ENCODE data around the gene COL6A2.
"Not testable (repeated sequence)": the region's sequence is repeated elsewhere in the genome, so short reads cannot be mapped to it uniquely, and the experiment has no call there.

COL6A2 gene

DNA sequence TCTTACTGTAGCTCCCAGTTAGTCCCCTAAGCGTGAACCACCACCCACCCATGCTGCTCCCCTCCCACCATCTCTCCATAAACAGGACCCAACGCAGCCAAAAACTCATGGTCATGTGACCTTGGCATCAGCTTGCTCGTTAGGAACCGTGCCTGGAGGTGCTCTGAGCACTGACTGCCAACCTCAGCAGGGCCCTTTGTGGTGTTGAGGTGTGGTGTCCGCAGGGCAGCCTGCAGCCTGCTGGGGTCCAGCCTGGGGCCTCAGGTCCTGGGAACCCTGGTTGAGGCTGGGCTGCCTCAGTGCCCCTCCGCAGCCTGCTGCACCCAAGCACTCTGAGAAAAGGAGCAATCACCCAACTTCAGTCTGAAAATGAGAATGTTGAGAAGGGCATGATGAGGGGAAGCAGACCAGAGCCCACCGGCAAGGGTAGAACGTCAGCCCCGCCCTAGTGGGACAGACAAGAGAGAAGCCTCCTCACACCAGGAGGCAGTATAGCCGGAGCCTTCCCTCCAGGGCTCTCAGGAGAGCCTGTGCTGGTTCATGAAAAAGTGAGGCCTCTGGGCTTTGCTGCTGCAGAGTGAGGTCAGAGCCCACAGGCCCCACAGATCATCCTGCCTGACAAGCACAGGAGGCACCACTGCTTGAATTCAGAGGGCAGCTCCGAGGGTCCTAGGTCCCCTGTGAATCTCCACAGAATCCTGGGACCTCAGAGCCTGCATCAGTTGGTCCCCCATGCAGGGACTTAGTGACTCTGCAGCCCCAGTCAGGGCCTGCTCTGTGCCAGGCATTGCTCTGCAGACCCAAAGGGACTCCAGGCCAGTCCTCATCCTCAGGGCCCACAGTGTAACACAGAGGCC, 4.9 kb upstream of the COL6A2 start:
- no peak for DNase-seq (ENCODE audit: extremely low read depth in 1 of 2, low read depth in 1 of 2)

DNA sequence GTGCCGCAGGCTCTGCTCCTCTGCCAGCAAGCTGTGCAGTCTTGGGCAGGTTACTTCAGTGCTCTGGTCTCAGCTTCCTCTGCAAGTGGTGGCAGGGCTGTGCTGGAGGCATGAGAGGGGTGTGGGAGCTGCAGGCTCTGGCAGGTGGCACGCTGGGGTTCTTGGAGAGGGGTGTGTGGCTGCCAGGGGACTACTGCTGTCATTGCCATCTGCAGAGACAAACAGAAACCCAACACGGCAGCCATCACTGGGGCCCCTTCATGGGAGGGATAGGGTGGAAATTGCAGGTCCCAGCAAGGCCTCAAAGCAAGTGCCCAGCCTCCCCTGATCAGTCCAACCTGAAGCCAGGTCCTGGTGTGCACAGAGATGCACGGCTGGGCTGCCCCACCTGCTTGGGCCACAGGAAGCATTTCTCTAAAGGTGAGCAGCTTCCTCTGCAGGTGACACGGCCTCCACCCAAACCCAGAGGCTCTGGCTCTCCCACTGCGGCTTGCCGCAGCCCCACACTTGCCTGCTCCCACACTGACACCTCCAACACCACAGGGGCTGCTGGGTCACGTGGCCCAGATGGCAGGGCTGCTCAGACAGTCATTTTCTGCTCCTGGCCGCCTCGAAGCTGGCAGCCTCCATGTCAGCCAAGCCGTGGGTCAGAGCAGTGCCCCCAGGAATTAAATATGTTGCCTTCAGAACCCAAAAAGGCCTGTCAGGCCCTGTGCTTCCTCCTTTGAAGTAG, 4.1 kb upstream of the COL6A2 start:
- no peak for DNase-seq (ENCODE audit: extremely low read depth in 1 of 2, low read depth in 1 of 2)

DNA sequence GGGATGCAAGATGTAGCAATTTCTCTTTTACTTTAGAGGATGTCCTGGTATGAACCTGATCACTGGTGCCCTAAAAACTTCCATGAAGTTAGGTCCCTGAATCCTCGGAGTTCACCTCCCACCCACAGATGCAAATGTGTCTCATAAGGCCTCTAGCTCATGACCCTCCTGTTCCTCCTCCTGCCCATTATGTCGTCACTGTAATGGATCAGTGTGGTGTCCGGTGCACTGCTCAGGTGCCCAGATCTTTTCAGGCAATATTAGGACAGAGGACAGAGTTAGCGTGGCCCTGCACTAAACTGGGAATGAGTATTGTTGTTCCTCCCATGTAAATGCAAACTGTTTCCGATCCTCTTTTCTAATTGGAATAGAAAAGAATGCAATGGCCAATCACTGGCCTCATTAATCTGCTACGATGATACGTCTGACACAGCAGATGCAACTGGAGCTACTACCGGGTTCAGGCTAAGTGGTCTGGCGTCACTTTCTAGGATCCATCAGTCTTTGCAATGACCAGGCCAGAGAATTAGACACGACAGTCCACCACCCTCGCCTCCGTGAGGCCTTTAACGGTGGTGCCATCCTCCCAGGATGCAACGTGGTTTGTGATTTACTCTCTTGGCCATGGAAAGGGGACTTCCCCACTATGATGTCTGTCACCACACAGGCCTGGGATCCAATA, 3.4 kb upstream of the COL6A2 start:
- no peak for DNase-seq (ENCODE audit: extremely low read depth in 1 of 2, low read depth in 1 of 2)

DNA sequence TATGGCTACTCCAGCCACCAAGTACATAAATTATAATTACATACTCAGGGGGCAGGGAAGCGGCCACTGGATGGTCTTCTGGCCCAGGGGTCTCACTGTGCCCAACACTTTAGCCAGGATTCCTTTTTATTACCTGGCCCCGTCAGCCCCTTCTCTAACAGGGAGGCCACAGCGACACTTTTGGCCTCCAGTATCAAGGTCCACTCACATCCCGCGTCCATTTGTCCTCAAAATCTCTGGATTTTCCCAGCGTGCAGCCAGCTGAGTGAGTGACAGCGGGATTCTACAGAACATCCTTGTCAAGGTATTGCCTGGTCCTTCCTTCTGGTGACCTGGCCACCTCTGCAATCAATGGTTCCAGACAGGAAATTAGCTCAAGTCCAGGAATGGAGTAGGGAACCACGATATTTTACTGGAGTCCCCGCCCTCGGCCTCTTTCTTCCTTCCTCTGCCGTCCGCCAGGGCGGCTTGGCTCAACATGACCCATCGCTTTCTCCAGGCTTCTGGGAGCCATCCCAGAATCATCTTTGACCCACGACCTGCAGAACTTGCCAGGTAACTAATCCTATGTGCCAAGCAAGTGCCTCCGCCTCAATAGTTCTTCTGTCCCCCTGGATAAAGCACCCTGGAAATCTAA, 2.7 kb upstream of the COL6A2 start:
- no peak for DNase-seq (ENCODE audit: extremely low read depth in 1 of 2, low read depth in 1 of 2)

DNA sequence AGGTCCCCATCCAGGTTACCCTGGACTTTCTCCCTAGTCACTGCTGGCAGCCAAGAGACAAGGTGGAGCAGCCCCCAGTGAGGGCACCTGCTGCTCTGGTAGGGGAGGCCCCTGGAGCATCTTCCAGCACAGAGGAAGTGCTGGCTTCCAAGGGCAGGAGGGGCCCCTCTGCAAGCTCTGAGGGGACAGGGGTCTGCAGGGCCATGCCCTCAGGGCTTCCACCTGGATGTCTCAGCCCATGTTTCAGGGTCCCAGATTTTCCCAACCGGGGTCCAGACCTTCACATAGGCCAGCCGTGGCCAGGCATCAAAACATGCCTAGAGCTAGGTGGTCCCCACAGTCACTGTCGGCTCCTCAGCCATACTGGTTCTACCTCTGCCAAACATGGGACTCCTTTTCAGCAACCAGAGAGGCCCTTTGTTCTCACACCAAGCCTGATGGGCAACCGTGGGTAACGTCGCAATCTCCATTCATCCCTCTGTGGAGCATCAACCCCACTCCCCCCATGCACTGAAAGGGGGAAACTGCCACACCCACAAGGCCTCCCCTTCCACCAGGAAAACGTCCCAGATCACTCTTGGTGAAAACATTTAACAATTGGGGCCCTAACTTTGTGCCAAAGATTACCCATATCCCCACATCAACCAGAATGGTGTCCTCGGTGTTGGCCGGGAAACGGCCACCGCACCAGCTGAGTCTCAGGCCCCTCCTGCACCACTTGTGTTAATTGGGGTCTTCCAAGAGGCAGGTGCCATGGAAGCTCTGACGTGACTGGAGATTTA, 1.9 kb upstream of the COL6A2 start:
- DNase-seq (ENCODE audit: extremely low read depth in 1 of 2, low read depth in 1 of 2) = no peak

DNA sequence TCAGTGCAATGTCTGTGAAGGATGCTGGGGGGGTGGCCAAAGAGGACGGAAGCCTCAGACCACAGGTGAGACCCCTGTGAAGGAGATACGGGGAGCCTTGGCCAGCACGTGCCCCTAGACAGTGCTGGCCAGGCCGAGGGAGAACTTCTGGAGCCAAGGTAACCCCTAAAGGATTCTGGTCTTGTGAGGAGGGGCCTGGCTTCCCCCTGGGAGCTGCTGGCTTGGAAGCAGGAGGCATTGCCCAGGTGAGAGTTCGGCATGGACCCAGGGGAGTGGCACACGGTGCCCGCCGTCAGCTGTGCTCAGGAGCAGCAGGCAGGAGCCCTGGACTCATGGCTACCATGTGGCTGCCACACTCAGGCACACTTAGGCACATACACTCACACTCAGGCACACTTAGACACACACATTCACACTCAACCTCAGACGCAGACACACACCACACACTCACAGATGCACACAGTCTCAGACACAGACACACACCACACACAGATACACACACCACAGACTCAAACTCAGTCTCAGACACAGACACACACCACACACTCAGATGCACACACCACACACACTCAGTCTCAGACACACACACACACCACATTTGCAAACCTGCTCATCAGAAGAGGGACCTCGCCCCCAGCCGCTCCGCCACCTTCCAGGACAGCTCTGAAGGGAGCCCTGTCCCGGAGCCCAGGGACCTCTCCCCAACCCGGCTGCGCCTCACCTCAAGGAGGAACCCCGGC, 1.1 kb upstream of the COL6A2 start:
- DNase-seq (ENCODE audit: extremely low read depth in 1 of 2, low read depth in 1 of 2) = no peak

DNA sequence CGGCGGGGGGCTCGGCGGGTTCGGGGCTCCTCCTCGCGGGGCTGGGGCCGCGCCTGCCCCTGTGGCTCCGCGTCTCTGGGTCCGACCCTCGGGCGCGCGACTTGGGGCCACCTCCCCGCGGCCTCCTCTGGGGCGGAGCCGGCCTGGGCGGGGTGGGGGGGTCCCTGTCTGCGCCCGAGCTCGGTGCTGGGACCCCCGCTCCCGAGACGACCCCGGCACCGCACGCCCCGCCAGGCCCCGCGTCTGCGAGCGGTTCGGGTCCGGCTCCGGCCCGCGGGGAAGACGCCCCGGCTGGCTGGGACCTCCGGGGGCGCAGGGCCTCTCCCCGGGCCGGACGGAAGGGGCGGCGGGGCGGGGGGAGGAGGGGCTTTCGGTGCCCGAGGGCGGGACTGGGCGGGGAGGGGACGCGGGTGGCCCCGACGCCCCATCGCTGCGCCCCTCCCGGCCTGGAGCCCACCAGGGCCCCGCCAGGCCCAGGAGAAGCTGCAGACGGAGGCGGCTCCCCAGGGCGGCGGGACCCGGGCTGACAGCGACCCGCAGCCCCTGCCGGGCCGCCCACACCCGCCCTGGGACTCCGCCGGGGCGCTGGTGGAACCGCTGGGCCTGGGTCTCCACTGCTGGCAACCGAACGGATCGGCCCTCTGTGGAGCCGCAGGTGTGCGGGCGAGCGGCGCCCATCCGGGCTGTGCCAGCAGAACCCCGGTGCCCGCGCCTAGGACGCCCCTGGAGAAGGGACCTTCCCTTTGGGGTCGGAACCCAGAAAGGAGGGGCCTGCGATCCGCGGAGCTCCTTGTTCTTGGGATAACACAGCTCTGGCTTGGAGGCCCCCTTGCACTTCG, 610 bp downstream of the COL6A2 start:
- DNase-seq (ENCODE audit: extremely low read depth in 1 of 2, low read depth in 1 of 2) = no peak

DNA sequence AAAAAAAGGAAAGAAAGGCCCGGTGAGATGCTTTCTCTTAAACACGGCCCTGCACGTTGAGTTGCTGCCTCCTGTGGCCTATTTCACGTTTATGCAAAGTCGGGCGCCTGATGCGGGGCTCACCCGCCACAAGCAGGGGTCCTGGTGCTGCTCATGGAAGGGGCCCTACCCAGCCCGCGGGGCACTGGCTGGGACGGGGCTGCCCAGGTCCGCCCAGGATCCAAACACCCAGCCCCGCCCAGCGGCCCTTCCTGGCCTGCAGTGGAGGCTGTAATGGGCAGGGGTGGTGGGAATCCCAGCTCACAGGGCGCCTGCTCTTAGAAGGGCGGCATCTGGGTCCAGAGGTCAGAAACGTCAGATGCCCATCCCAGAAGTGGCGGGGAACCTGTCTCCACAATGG, 1.6 kb downstream of the COL6A2 start:
- no peak for DNase-seq (ENCODE audit: extremely low read depth in 1 of 2, low read depth in 1 of 2)

DNA sequence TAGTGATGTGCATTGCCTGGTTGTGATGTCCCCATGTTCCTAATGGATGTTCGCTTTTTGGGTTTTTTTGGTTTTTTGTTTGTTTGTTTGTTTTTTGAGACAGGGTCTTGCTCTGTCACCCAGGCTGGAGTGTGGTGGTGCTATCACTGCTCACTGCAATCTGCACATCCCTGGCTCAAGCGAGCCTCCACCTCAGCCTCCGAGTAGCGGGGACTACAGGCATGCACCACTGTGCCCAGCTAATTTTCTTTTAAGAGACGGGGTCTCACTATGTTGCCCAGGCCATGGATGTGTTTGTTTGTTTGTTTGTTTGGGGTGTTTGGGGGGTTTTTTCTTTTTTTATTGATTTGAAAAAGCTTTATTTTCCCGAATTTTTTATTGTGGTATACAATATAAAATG, 2.1 kb downstream of the COL6A2 start:
- no peak for DNase-seq (ENCODE audit: extremely low read depth in 1 of 2, low read depth in 1 of 2)

DNA sequence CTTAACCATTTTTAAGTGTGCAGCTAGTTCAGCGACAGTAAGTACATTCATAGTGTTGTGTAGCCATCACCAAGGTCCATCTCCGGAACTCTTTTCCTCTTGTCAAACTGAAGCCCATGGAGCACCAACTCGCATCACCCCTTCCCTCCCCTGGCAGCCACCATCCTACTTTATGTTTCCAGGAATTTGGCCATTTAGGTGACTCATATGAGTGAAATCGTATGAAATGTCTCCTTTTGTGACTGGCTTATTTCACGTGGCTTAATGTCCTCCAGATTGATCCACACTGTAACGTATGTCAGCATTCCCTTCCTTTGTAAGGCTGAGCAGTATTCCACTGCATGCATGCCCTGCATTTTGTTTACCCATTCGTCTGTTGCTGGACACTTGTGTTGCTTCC, 2.5 kb downstream of the COL6A2 start:
- DNase-seq (ENCODE audit: extremely low read depth in 1 of 2, low read depth in 1 of 2) = no peak

DNA sequence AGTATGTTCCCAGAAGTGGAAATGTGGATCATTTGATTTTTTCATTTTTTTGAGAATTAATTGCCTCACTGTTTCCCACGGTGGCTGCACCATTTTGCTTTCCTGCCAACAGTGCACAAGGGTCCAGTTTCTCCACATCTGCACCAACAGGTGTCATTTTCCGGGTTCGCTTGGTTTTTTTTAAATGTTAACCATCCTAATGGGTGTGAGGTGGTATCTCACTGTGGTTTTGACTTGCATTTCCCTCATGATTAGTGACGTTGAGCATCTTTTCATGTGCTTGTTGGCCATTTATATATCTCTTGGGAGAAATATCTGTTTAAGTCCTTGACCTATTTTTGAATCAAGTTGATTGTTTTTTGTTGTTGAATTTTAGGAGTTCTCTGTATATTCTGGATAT, 3.0 kb downstream of the COL6A2 start:
- DNase-seq (ENCODE audit: extremely low read depth in 1 of 2, low read depth in 1 of 2) = no peak

DNA sequence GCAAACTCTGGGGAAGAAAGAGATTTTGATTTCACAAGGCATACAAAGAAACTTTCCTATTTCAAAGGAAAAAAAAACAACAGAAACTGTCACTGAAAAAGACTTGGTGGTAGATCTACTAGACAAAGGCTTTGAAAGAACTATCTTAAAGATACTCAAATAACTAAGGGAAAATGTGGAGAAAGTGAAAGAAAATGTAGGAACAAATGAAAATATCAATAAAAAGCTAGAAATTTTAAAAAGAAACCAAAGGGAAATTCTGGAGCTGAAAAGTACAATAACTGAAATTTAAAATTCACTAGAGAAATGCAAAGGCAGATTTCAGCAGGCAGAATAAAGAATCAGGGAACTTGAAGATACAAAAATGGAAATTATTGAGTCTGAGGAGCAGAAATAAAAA, 6.2 kb downstream of the COL6A2 start:
- DNase-seq (ENCODE audit: extremely low read depth in 1 of 2, low read depth in 1 of 2) = no peak

DNA sequence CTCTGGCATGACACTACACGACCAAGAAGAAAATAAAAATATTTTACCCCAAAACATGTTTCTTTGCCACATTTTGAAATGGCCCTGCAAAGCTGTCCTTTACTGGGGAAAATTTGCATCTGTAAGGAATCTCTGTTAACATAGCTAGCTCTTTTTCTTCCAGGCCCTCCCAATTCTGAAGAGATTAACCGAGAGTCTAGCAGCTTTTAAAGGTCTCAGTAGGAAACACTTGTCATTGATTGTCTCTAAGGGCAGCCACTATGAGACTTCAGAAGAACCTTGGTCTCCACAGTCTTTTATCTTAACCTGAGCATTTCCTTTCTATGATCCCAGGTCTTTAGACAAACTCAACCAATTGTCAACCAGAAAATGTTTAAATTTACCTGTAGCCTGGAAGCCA, 9.5 kb downstream of the COL6A2 start:
- not testable (repeated sequence) for DNase-seq (ENCODE audit: extremely low read depth in 1 of 2, low read depth in 1 of 2)

DNA sequence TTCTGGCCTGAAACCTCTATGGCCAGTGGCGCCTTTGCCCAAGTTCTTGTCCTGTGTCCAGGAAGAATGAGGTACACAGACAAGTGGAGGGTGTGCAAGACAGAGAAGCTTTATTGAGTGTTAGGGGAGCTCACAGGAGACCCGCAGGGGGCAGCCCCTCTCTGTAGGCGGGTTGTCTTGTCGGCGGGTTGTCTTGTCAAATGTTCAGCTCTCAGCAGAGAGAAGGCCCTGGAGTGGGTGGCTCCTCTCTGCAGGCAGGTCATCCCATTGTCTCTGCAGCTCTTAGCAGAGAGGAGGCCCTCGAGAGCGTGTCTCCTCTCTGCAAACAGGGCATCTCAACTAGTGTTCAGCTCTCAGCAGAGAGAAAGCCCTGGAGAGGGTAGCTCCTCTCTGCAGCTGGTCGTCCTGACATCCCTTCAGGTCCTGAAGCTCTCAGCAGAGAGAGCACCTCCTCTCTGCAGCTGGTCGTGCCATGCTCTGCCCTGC, 11.0 kb downstream of the COL6A2 start:
- DNase-seq (ENCODE audit: extremely low read depth in 1 of 2, low read depth in 1 of 2) = no peak

DNA sequence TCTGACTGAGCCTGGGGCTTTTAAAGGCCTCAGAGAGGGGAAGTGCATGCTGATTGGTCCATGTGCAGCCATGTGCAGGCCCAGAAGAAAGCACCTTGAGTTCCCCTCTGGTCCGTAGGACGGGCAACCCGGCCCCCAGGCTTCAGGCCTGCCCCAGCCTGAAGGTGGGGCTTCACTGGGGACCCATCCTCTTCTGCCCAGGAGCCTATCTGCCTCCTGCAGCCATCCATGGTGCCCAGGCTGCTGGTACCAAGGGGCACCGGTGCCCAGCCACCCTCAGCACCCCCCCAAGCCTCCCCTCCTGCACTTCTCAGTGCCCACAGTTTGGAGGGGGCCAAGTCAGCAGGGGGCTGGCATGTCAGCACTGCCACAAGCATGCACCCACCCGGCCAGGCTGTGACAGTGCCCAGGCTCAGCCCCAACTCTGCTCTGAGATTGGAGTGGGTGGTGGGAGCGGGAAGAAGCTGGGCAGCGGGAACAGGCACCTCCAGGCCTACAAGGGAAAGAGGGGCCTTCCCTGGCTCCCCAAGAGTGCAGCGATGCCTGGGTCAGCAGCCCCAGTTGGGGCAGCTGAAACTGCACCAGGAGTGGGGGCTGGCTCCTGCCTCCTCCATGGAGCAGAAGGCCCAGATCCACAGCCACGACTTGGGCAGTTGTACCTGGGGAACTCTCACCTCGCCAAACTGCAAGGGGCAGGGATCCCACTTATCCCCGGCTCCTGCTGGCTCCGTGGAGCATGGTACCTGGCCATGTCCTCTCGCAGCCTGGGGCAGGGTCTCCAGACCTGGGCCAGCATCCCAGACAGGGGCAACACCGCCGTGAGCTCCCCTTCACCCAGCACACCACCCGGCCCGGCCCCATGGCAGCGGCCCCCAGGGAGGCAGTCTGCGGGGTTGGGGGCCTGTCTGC, 11.7 kb downstream of the COL6A2 start:
- DNase-seq (ENCODE audit: extremely low read depth in 1 of 2, low read depth in 1 of 2) = no peak

DNA sequence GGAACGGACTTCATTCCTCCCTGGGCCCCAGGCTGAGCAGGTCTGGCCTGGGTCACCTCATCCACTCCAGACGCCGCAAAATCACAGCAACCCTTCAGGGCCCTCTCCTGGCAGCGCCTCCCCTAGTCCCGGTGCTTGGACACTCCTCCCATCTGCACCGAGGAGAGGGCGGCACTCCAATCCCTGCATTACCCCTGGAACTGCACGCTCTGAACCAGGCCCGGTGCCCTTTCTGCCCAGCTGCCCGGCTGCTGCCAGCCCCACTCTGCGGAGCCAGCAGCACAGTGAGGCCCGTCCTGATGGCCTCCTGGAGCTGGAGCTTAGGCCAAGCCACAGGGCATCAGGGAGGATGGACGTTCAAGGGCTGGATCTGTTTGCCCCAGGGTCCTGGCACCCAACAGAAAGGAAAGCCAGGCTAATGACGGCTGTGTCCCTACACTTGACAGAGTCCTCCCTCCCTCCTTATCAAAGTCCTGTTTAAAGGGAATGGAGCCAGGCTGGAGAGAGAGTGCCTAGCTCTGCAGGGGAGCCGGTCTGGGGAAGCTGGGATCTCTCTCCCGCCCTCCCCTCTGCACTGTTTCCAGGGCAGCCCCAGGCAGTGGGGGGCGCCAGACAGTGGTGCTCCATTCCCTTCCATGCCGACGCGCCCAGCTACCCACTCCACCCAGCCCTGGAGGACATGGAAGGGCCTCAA, 12.7 kb downstream of the COL6A2 start:
- DNase-seq (ENCODE audit: extremely low read depth in 1 of 2, low read depth in 1 of 2) = no peak

DNA sequence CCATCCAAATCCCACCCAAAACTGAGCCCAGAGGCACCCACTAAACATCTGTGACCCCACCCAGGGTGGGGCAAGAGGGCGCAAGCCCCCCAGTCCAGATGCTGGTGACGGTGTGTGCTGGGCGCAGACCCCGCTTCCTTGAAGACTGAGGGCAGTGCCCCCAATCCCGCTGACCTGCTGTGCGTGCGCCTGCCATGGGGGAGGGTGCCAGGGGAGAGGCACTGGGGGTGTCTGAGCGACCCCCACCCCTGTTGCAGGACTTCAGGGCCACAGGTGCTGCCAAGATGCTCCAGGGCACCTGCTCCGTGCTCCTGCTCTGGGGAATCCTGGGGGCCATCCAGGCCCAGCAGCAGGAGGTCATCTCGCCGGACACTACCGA, 13.3 kb downstream of the COL6A2 start:
- no peak for DNase-seq (ENCODE audit: extremely low read depth in 1 of 2, low read depth in 1 of 2)

Data from activated CD8-positive, alpha-beta memory T cell treated with anti-CD3 and anti-CD28 coated beads for 1 hour (primary cell).